Liver (tissue), 9 donors: ENCODE results near the gene MED27. TPM values are rescaled to one million over a fixed set of nuclear protein-coding genes. Genes with fewer than 3 reads are reported as not detected.

Experiments used
- DNase-seq: peaks from one replicate; pipeline ENCODE4 v3.0.0-alpha.2; 2017; ENCODE audit warnings: low spot score
- H3K27ac ChIP-seq, 2 donors: one replicate each; pipeline ENCODE4 v1.7.0; 2013; ENCODE audit warnings: inconsistent platforms in 2 of 2, low read length in 2 of 2, control low read depth in 1 of 2, low read depth in 1 of 2, mild to moderate bottlenecking in 1 of 2
- H3K27me3 ChIP-seq, 4 donors: one replicate each; pipeline versions ENCODE4 v1.6.1 to v1.7.0; 2013; ENCODE audit warnings: low read length in 3 of 4, inconsistent platforms in 1 of 4, mild to moderate bottlenecking in 1 of 4, moderate library complexity in 1 of 4; ENCODE audit not compliant: control insufficient read depth in 4 of 4, insufficient read depth in 4 of 4
- H3K36me3 ChIP-seq, 4 donors: one replicate each; pipeline versions ENCODE4 v1.6.1 to v1.7.0; 2013; ENCODE audit warnings: low read length in 3 of 4, mild to moderate bottlenecking in 3 of 4, low read depth in 1 of 4, moderate library complexity in 1 of 4; ENCODE audit not compliant: control insufficient read depth in 4 of 4, insufficient read depth in 3 of 4
- H3K4me1 ChIP-seq, 4 donors: one replicate each; pipeline versions ENCODE4 v1.6.1 to v1.7.0; 2013; ENCODE audit warnings: low read length in 3 of 4, mild to moderate bottlenecking in 3 of 4, moderate library complexity in 1 of 4; ENCODE audit not compliant: control insufficient read depth in 4 of 4, insufficient read depth in 4 of 4
- H3K4me3 ChIP-seq, 3 donors: one replicate each; pipeline versions ENCODE4 v1.6.1 to v1.7.0; 2013; ENCODE audit warnings: low read length in 3 of 3, control low read depth in 1 of 3, low read depth in 1 of 3, mild to moderate bottlenecking in 1 of 3
- H3K9ac ChIP-seq, 2 donors: one replicate each; pipeline ENCODE4 v1.7.0; 2013; ENCODE audit warnings: low read length in 2 of 2, mild to moderate bottlenecking in 2 of 2, moderate library complexity in 2 of 2, control low read depth in 1 of 2, low read depth in 1 of 2
- H3K9me3 ChIP-seq, 4 donors: one replicate each; pipeline versions ENCODE4 v1.6.1 to v1.7.0; 2013; ENCODE audit warnings: low read length in 3 of 4; ENCODE audit not compliant: control insufficient read depth in 4 of 4
- EGR1 ChIP-seq, 2 donors: IDR thresholded peaks; 2 replicates each; pipeline ENCODE4 v1.6.1; 2016 to 2018; ENCODE audit warnings: antibody characterized with exemption in 2 of 2, low read depth in 2 of 2
- FOXA1 ChIP-seq: IDR thresholded peaks from 2 replicates; pipeline ENCODE4 v1.6.1; 2016; ENCODE audit warnings: antibody characterized with exemption
- FOXA2 ChIP-seq: IDR thresholded peaks from 2 replicates; pipeline ENCODE4 v1.6.1; 2016; ENCODE audit warnings: antibody characterized with exemption
- GABPA ChIP-seq, 2 donors: IDR thresholded peaks in 1 of 2; conservative IDR thresholded peaks in 1 of 2; 2 replicates each; pipeline ENCODE4 v1.6.1; 2016; ENCODE audit warnings: antibody characterized with exemption in 2 of 2, mild to moderate bottlenecking in 1 of 2, moderate library complexity in 1 of 2
- HNF4A ChIP-seq, 2 donors: conservative IDR thresholded peaks; 2 replicates each; pipeline ENCODE4 v1.6.1; 2016; ENCODE audit warnings: antibody characterized with exemption in 2 of 2, mild to moderate bottlenecking in 2 of 2
- JUND ChIP-seq, 2 donors: IDR thresholded peaks; 2 replicates each; pipeline ENCODE4 v1.6.1; 2016; ENCODE audit warnings: antibody characterized with exemption in 2 of 2
- NR2F2 ChIP-seq: IDR thresholded peaks from 2 replicates; pipeline ENCODE4 v1.6.1; 2016; ENCODE audit warnings: antibody characterized with exemption
- RAD21 ChIP-seq, 2 donors: IDR thresholded peaks; 2 replicates each; pipeline ENCODE4 v1.6.1; 2016; ENCODE audit warnings: antibody characterized with exemption in 2 of 2, mild to moderate bottlenecking in 2 of 2
- RXRA ChIP-seq, 2 donors: IDR thresholded peaks; 2 replicates each; pipeline ENCODE4 v1.6.1; 2017 to 2018; ENCODE audit warnings: antibody characterized with exemption in 2 of 2, mild to moderate bottlenecking in 1 of 2
- SP1 ChIP-seq: IDR thresholded peaks from 2 replicates; pipeline ENCODE4 v1.6.1; 2018; ENCODE audit warnings: antibody characterized with exemption, mild to moderate bottlenecking
- TAF1 ChIP-seq: conservative IDR thresholded peaks from 2 replicates; pipeline ENCODE4 v1.6.1; 2016; ENCODE audit warnings: antibody characterized with exemption, mild to moderate bottlenecking
- YY1 ChIP-seq: IDR thresholded peaks from 2 replicates; pipeline ENCODE4 v1.6.1; 2016; ENCODE audit warnings: antibody characterized with exemption, mild to moderate bottlenecking
- WGBS: extraction: QIAGEN DNeasy Blood & Tissue Kit; methylation state at CpG from one replicate; pipeline ENCODE4 v1.1.7; 2013; 5-methylcytosine and 5-hydroxymethylcytosine counted together
- polyA plus RNA-seq, 2 donors: library from polyadenylated mRNA; stranded (reverse) in 1 of 2; unstranded in 1 of 2; fragments of 200-250 nt in 1 of 2; fragments of >200 nt in 1 of 2; fragmentation: Nextera tagmentation in 1 of 2; extraction: Ambion mirVana in 1 of 2; gene quantifications; one replicate each; pipeline versions ENCODE4 v1.2.1 to v1.2.3, GENCODE V29; 2013 to 2015
- total RNA-seq, 2 donors: library from RNA; depleted of rRNA; stranded (reverse); fragments of >200 nt; gene quantifications; one replicate each; pipeline ENCODE4 v1.2.3, GENCODE V29; 2014
- TF ChIP-seq, protein P1 (sequence below): fragments of 150-350 bp; IDR thresholded peaks from 2 replicates; pipeline ENCODE4 v1.5.1; 2017; ENCODE audit warnings: improper control_type of control experiment, low read depth, low read length; ENCODE audit not compliant: missing input control
- TF ChIP-seq, protein P2 (sequence below): IDR thresholded peaks from 2 replicates; pipeline ENCODE4 v1.6.1; 2016; ENCODE audit warnings: antibody characterized with exemption, mild to moderate bottlenecking
- TF ChIP-seq, protein P3 (sequence below): IDR thresholded peaks from 2 replicates; pipeline ENCODE4 v1.6.1; 2016; ENCODE audit warnings: antibody characterized with exemption
- TF ChIP-seq, protein P4 (sequence below): IDR thresholded peaks from 2 replicates; pipeline ENCODE4 v1.6.1; 2016; ENCODE audit warnings: antibody characterized with exemption
- TF ChIP-seq, protein P5 (sequence below): IDR thresholded peaks from 2 replicates; pipeline ENCODE4 v1.6.1; 2016; ENCODE audit warnings: antibody characterized with exemption
- donor health status: healthy.
- donor health status: healthy.
- donor health status: healthy.
- donor health status: healthy.
- donor health status: healthy.

MED27 gene
- total and polyA plus RNA-seq, 4 donors = 4.6 to 7.9 (median 5.5) TPM

DNA sequence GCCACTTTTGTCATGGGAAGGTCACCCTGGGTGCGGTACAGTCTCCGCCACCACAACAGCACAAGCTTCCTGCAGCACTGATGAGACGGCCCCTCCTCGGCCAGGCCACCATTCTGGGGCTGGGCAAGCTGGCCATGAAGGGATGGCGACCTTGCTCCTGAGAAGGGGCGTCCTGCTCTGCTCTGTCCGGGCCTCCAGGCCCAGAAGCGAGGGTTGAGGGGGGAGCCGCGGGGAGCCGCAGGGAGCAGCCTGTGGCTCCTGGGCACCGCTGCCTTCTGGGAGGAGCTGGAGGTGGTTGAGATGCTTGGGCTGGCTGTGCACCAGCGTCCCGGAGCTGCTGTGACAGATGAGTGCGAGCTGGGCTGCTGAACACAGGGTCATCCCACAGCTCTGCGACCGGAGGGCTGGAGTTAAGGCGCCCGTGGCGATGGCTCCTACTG is 255.5 kb downstream of the MED27 start:
- peaks cover 0 to 11% (median 3%) of the 10 kb centered on the region in 4 donors for H3K27me3 ChIP-seq
- H3K27ac ChIP-seq = no peak overlapping the region
- H3K4me3 ChIP-seq = no peak overlapping the region
- DNase-seq = no peak
- TF ChIP-seq RXRA (IDR thresholded peaks at IDR 0.05) (no peak), NR2F2 (no peak), EGR1 (IDR thresholded peaks at IDR 0.05; ENCODE audit: low read depth in 2 of 2) (no peak), HNF4A (conservative IDR thresholded peaks at IDR 0.05) (no peak), YY1 (no peak), FOXA1 (no peak), GABPA (IDR thresholded peaks at IDR 0.05 in 1 of 2, conservative IDR thresholded peaks at IDR 0.05 in 1 of 2) (no peak), SP1 (no peak), FOXA2 (no peak), RAD21 (IDR thresholded peaks at IDR 0.05) (no peak), JUND (IDR thresholded peaks at IDR 0.05) (no peak)
- TF ChIP-seq, protein P1, sequence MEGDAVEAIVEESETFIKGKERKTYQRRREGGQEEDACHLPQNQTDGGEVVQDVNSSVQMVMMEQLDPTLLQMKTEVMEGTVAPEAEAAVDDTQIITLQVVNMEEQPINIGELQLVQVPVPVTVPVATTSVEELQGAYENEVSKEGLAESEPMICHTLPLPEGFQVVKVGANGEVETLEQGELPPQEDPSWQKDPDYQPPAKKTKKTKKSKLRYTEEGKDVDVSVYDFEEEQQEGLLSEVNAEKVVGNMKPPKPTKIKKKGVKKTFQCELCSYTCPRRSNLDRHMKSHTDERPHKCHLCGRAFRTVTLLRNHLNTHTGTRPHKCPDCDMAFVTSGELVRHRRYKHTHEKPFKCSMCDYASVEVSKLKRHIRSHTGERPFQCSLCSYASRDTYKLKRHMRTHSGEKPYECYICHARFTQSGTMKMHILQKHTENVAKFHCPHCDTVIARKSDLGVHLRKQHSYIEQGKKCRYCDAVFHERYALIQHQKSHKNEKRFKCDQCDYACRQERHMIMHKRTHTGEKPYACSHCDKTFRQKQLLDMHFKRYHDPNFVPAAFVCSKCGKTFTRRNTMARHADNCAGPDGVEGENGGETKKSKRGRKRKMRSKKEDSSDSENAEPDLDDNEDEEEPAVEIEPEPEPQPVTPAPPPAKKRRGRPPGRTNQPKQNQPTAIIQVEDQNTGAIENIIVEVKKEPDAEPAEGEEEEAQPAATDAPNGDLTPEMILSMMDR = no peak
- TF ChIP-seq, protein P2, sequence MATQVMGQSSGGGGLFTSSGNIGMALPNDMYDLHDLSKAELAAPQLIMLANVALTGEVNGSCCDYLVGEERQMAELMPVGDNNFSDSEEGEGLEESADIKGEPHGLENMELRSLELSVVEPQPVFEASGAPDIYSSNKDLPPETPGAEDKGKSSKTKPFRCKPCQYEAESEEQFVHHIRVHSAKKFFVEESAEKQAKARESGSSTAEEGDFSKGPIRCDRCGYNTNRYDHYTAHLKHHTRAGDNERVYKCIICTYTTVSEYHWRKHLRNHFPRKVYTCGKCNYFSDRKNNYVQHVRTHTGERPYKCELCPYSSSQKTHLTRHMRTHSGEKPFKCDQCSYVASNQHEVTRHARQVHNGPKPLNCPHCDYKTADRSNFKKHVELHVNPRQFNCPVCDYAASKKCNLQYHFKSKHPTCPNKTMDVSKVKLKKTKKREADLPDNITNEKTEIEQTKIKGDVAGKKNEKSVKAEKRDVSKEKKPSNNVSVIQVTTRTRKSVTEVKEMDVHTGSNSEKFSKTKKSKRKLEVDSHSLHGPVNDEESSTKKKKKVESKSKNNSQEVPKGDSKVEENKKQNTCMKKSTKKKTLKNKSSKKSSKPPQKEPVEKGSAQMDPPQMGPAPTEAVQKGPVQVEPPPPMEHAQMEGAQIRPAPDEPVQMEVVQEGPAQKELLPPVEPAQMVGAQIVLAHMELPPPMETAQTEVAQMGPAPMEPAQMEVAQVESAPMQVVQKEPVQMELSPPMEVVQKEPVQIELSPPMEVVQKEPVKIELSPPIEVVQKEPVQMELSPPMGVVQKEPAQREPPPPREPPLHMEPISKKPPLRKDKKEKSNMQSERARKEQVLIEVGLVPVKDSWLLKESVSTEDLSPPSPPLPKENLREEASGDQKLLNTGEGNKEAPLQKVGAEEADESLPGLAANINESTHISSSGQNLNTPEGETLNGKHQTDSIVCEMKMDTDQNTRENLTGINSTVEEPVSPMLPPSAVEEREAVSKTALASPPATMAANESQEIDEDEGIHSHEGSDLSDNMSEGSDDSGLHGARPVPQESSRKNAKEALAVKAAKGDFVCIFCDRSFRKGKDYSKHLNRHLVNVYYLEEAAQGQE = no peak
- TF ChIP-seq, protein P3, sequence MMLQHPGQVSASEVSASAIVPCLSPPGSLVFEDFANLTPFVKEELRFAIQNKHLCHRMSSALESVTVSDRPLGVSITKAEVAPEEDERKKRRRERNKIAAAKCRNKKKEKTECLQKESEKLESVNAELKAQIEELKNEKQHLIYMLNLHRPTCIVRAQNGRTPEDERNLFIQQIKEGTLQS = no peak
- TF ChIP-seq, protein P4, sequence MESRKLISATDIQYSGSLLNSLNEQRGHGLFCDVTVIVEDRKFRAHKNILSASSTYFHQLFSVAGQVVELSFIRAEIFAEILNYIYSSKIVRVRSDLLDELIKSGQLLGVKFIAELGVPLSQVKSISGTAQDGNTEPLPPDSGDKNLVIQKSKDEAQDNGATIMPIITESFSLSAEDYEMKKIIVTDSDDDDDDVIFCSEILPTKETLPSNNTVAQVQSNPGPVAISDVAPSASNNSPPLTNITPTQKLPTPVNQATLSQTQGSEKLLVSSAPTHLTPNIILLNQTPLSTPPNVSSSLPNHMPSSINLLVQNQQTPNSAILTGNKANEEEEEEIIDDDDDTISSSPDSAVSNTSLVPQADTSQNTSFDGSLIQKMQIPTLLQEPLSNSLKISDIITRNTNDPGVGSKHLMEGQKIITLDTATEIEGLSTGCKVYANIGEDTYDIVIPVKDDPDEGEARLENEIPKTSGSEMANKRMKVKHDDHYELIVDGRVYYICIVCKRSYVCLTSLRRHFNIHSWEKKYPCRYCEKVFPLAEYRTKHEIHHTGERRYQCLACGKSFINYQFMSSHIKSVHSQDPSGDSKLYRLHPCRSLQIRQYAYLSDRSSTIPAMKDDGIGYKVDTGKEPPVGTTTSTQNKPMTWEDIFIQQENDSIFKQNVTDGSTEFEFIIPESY = no peak
- TF ChIP-seq, protein P5, sequence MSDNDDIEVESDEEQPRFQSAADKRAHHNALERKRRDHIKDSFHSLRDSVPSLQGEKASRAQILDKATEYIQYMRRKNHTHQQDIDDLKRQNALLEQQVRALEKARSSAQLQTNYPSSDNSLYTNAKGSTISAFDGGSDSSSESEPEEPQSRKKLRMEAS = no peak
- H3K9me3 ChIP-seq = no peaks in the 10 kb centered on the region
- H3K36me3 ChIP-seq = no peaks in the 10 kb centered on the region
- H3K4me1 ChIP-seq = no peaks in the 10 kb centered on the region
- 63% methylated on average over 20 of the region's 20 CpGs for WGBS
- no peak overlapping the region for H3K9ac ChIP-seq

DNA sequence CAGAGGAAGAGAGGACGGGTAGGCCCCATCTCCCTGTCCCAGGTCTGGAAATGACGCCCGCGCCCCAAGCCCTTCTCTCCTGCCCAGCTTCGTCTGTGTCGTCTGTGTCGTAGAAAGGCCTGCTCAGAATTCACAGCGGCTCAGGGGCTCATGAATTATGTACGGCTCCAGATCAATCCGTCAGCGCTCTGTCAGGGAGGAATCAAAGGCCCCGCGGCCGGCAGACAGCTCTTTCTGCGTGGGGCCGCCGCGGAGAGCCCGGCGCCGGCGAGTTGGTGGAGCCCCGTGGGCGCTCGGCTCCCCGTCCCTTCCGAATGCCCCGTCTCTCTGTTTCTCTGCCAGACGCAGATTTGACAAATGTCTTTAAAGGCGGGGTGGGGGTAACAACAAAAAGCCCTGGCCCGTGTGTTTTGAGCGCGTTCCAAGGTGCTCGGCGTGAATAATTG is 255.9 kb downstream of the MED27 start:
- no peak for TF ChIP-seq HNF4A (conservative IDR thresholded peaks at IDR 0.05)
- no peak for TF ChIP-seq RXRA (IDR thresholded peaks at IDR 0.05)
- no peak for TF ChIP-seq GABPA (IDR thresholded peaks at IDR 0.05 in 1 of 2, conservative IDR thresholded peaks at IDR 0.05 in 1 of 2)
- TF ChIP-seq JUND (IDR thresholded peaks at IDR 0.05) = no peak
- TF ChIP-seq FOXA2 = no peak
- TF ChIP-seq, protein P1 = no peak
- TF ChIP-seq TAF1 = no peak
- TF ChIP-seq NR2F2 = no peak
- TF ChIP-seq, protein P3 = no peak
- H3K27ac ChIP-seq = no peak overlapping the region
- H3K9ac ChIP-seq = no peak overlapping the region
- H3K9me3 ChIP-seq = no peaks in the 10 kb centered on the region
- no peak for DNase-seq
- H3K27me3 ChIP-seq = peaks cover 0 to 12% (median 3%) of the 10 kb centered on the region in 4 donors
- no peaks in the 10 kb centered on the region for H3K4me1 ChIP-seq
- H3K4me3 ChIP-seq = no peak overlapping the region
- 61% methylated on average over 35 of the region's 35 CpGs for WGBS
- no peaks in the 10 kb centered on the region for H3K36me3 ChIP-seq
